Karpas-422 (cell line): ENCODE measurements around the gene KCNN1. TPM values are rescaled to one million over a fixed set of nuclear protein-coding genes. Genes with fewer than 3 reads are reported as not detected.

Experiments
- DNase-seq: peaks from one replicate; pipeline ENCODE4 v3.0.0-alpha.2; 2015
- H2AFZ ChIP-seq: fragments of 200-600 bp; sonication (generic); 2 replicates; pipeline ENCODE4 v1.6.1; 2014; ENCODE audit warnings: antibody characterized with exemption, low read length, mixed read lengths
- H3K27ac ChIP-seq: fragments of 200-600 bp; sonication (generic); 2 replicates; pipeline ENCODE4 v1.5.1; 2014; ENCODE audit warnings: mild to moderate bottlenecking, low read length, moderate library complexity
- H3K27me3 ChIP-seq: fragments of 200-600 bp; sonication (generic); 2 replicates; pipeline ENCODE4 v1.6.1; 2014; ENCODE audit warnings: low read length, mixed read lengths
- H3K36me3 ChIP-seq: fragments of 200-600 bp; sonication (generic); 2 replicates; pipeline ENCODE4 v1.6.1; 2014; ENCODE audit warnings: low read length, mixed read lengths; ENCODE audit not compliant: insufficient read depth
- H3K4me1 ChIP-seq: fragments of 200-600 bp; sonication (generic); 2 replicates; pipeline ENCODE4 v1.6.1; 2014; ENCODE audit warnings: mild to moderate bottlenecking, low read length, mixed read lengths
- H3K4me2 ChIP-seq: fragments of 200-600 bp; sonication (generic); 2 replicates; pipeline ENCODE4 v1.6.1; 2014; ENCODE audit warnings: low read length, low read depth, mild to moderate bottlenecking; ENCODE audit not compliant: poor library complexity, severe bottlenecking
- H3K4me3 ChIP-seq: fragments of 200-600 bp; sonication (generic); 2 replicates; pipeline ENCODE4 v1.5.1; 2014; ENCODE audit warnings: mild to moderate bottlenecking, antibody characterized with exemption, low read length, mixed read lengths
- H3K79me2 ChIP-seq: fragments of 200-600 bp; sonication (generic); 2 replicates; pipeline ENCODE4 v1.6.1; 2014; ENCODE audit warnings: mild to moderate bottlenecking, low read length, mixed read lengths
- H3K9ac ChIP-seq: fragments of 200-600 bp; sonication (generic); 2 replicates; pipeline ENCODE4 v1.6.0; 2014; ENCODE audit warnings: low read length
- H3K9me2 ChIP-seq: fragments of 200-600 bp; sonication (generic), shearing (Covaris generic); replicated peaks from 2 replicates; pipeline ENCODE4 v1.6.0; 2014; ENCODE audit warnings: mild to moderate bottlenecking, low read length, moderate library complexity; ENCODE audit not compliant: insufficient read depth
- H3K9me3 ChIP-seq: fragments of 300-700, 200-600 bp; sonication (generic); 2 replicates; pipeline ENCODE4 v1.6.1; 2014; ENCODE audit warnings: low read length, mixed read lengths
- H4K20me1 ChIP-seq: fragments of 200-600 bp; sonication (generic); 2 replicates; pipeline ENCODE4 v1.6.1; 2014; ENCODE audit warnings: mild to moderate bottlenecking, antibody characterized with exemption, low read length, low read depth; ENCODE audit not compliant: insufficient read depth
- total RNA-seq: library from RNA; depleted of rRNA; stranded (reverse); fragments of >200 nt; shearing (Covaris generic); gene quantifications from 2 replicates; pipeline ENCODE4 v1.2.3, GENCODE V29; 2014; ENCODE audit warnings: low replicate concordance

KCNN1 gene
- total RNA-seq, 1 experiment from 2014 or later, result not detected

- no peaks in the 10 kb centered on the region for H3K9me2 ChIP-seq
- no peak within 1 kb of the TSS for H3K27ac ChIP-seq
- H4K20me1 ChIP-seq, result peaks cover 6% of the 10 kb centered on the region
- H3K4me2 ChIP-seq, result peak within 1 kb of the TSS; percentile 87
- peak within 1 kb of the TSS; percentile 52 for H3K9ac ChIP-seq
- no peak within 1 kb of the TSS for H2AFZ ChIP-seq
- DNase-seq, result peak; percentile 96
- H3K79me2 ChIP-seq, result peaks cover 11% of the 10 kb centered on the region
- H3K4me3 ChIP-seq, result peak within 1 kb of the TSS; percentile 66
- H3K4me1 ChIP-seq, result peaks cover 15% of the 10 kb centered on the region
- peaks cover 11% of the 10 kb centered on the region for H3K36me3 ChIP-seq
- no peaks in the 10 kb centered on the region for H3K9me3 ChIP-seq
- H3K27me3 ChIP-seq, result no peaks in the 10 kb centered on the region
Observed at GRCh38 chr19:18007917-18008673, 41.2 kb downstream of the KCNN1 start, which contains the start of gene ARRDC2. Gene ARRDC2 (plus strand): TSS chr19:18008170. CDS start chr19:18008311, 141 bp downstream.

- Histone ChIP-seq H4K20me1 (peaks cover 6% of the 10 kb centered on the region), H3K79me2 (peaks cover 8% of the 10 kb centered on the region; the same call in 1 of the 2 replicates), H3K9me3 (no peaks in the 10 kb centered on the region), H3K4me1 (peaks cover 15% of the 10 kb centered on the region), H3K36me3 (peaks cover 11% of the 10 kb centered on the region), H3K4me2 (no peak overlapping the region), H3K4me3 (no peak overlapping the region), H3K9me2 (no peaks in the 10 kb centered on the region), H3K27me3 (no peaks in the 10 kb centered on the region), H3K27ac (no peak overlapping the region), H2AFZ (no peak overlapping the region), H3K9ac (no peak overlapping the region)
- DNase-seq, result no peak
Observed at GRCh38 chr19:18008814-18009213, 41.9 kb downstream of the KCNN1 start.

- Histone ChIP-seq H3K36me3 (peaks cover 11% of the 10 kb centered on the region), H3K4me2 (no peak overlapping the region), H3K9me3 (no peaks in the 10 kb centered on the region), H3K79me2 (peaks cover 8% of the 10 kb centered on the region; the same call in 1 of the 2 replicates), H3K9ac (no peak overlapping the region), H3K27me3 (no peaks in the 10 kb centered on the region), H2AFZ (no peak overlapping the region), H3K4me1 (peaks cover 15% of the 10 kb centered on the region), H3K4me3 (no peak overlapping the region), H4K20me1 (peaks cover 6% of the 10 kb centered on the region), H3K9me2 (no peaks in the 10 kb centered on the region), H3K27ac (no peak overlapping the region)
- DNase-seq, result no peak
Observed at GRCh38 chr19:18009412-18010066, 42.6 kb downstream of the KCNN1 start.

GRCh38 chr19:18010149-18010548, 43.2 kb downstream of the KCNN1 start:
- no peak for DNase-seq
- Histone ChIP-seq H3K4me2 (no peak overlapping the region), H3K9me2 (no peaks in the 10 kb centered on the region), H3K4me1 (peaks cover 15% of the 10 kb centered on the region), H2AFZ (no peak overlapping the region), H3K4me3 (no peak overlapping the region), H3K36me3 (peaks cover 11% of the 10 kb centered on the region), H3K27ac (no peak overlapping the region), H3K9ac (no peak overlapping the region), H3K9me3 (no peaks in the 10 kb centered on the region), H3K79me2 (peaks cover 8% of the 10 kb centered on the region; the same call in 1 of the 2 replicates), H4K20me1 (peaks cover 6% of the 10 kb centered on the region), H3K27me3 (no peaks in the 10 kb centered on the region)

- H3K4me3 ChIP-seq, result no peak overlapping the region
Observed at GRCh38 chr19:18013210-18014111, 46.6 kb downstream of the KCNN1 start.

GRCh38 chr19:18014197-18014596, 47.3 kb downstream of the KCNN1 start:
- Histone ChIP-seq H3K79me2 (no peaks in the 10 kb centered on the region), H3K9ac (no peak overlapping the region), H4K20me1 (no peaks in the 10 kb centered on the region), H3K36me3 (peaks cover 3% of the 10 kb centered on the region), H2AFZ (no peak overlapping the region), H3K4me2 (no peak overlapping the region), H3K9me2 (no peaks in the 10 kb centered on the region), H3K27me3 (no peaks in the 10 kb centered on the region), H3K4me1 (no peaks in the 10 kb centered on the region), H3K9me3 (no peaks in the 10 kb centered on the region), H3K4me3 (no peak overlapping the region), H3K27ac (no peak overlapping the region)
- DNase-seq, result no peak

More at GRCh38 chr19:18013210-18014111, 46.6 kb downstream of the KCNN1 start:
- Histone ChIP-seq H3K4me1 (peaks cover under 1% of the 10 kb centered on the region; the same call in 1 of the 2 replicates), H4K20me1 (no peaks in the 10 kb centered on the region), H3K9ac (no peak overlapping the region), H3K9me3 (no peaks in the 10 kb centered on the region), H2AFZ (no peak overlapping the region), H3K4me2 (no peak overlapping the region), H3K79me2 (peaks cover 7% of the 10 kb centered on the region; the same call in 1 of the 2 replicates), H3K27ac (no peak overlapping the region), H3K27me3 (no peaks in the 10 kb centered on the region), H3K9me2 (no peaks in the 10 kb centered on the region), H3K36me3 (peaks cover 11% of the 10 kb centered on the region)
- DNase-seq, result no peak

GRCh38 chr19:18016209-18016910, 49.5 kb downstream of the KCNN1 start:
- no peaks in the 10 kb centered on the region for H3K9me2 ChIP-seq
- no peak for DNase-seq
- no peaks in the 10 kb centered on the region for H3K79me2 ChIP-seq
- no peaks in the 10 kb centered on the region for H3K9me3 ChIP-seq
- H2AFZ ChIP-seq, result no peak overlapping the region
- H4K20me1 ChIP-seq, result no peaks in the 10 kb centered on the region
- no peak overlapping the region for H3K4me3 ChIP-seq
- H3K4me1 ChIP-seq, result peaks cover 2% of the 10 kb centered on the region
- no peak overlapping the region for H3K27ac ChIP-seq
- H3K27me3 ChIP-seq, result no peaks in the 10 kb centered on the region
- H3K4me2 ChIP-seq, result no peak overlapping the region
- H3K36me3 ChIP-seq, result no peaks in the 10 kb centered on the region; the same call in 1 of the 2 replicates
- no peak overlapping the region for H3K9ac ChIP-seq
